Adipocyte (in vitro differentiated cells): ENCODE data around the gene DPEP3.
"Not testable (repeated sequence)": the region's sequence is repeated elsewhere in the genome, so short reads cannot be mapped to it uniquely, and the experiment has no call there.

Experiments used
- DNase-seq: peaks from one replicate; pipeline ENCODE4 v3.0.0-alpha.2; 2015; ENCODE audit warnings: low read depth
- H3K27me3 ChIP-seq: replicated peaks from 2 replicates; pipeline ENCODE4 v1.7.0; 2013; ENCODE audit warnings: mild to moderate bottlenecking, low read length, moderate library complexity; ENCODE audit not compliant: control insufficient read depth, insufficient read depth
- H3K36me3 ChIP-seq: 2 replicates; pipeline ENCODE4 v1.7.0; 2013; ENCODE audit warnings: low read length, mild to moderate bottlenecking, moderate library complexity; ENCODE audit not compliant: control insufficient read depth, insufficient read depth, severe bottlenecking
- H3K4me1 ChIP-seq: 2 replicates; pipeline ENCODE4 v1.7.0; 2013; ENCODE audit warnings: mild to moderate bottlenecking, low read length, moderate library complexity; ENCODE audit not compliant: control insufficient read depth, insufficient read depth
- H3K4me3 ChIP-seq: 2 replicates; pipeline ENCODE4 v1.7.0; 2013; ENCODE audit warnings: mild to moderate bottlenecking, low read length, moderate library complexity
- H3K9ac ChIP-seq: 2 replicates; pipeline ENCODE4 v1.7.0; 2013; ENCODE audit warnings: mild to moderate bottlenecking, low read length, moderate library complexity
- H3K9me3 ChIP-seq: 2 replicates; pipeline ENCODE4 v1.7.0; 2013; ENCODE audit warnings: mild to moderate bottlenecking, low read length, moderate library complexity; ENCODE audit not compliant: control insufficient read depth

DPEP3 gene

GRCh38 chr16:67942200-67942509 is 38.1 kb downstream of the DPEP3 start:
- peaks cover 29% of the 10 kb centered on the region for H3K4me1 ChIP-seq
- no peaks in the 10 kb centered on the region for H3K27me3 ChIP-seq
- H3K4me3 ChIP-seq = no peak overlapping the region
- peak; percentile 53 for DNase-seq
- no peak overlapping the region for H3K9ac ChIP-seq
- H3K36me3 ChIP-seq = peaks cover 67% of the 10 kb centered on the region
- H3K9me3 ChIP-seq = no peaks in the 10 kb centered on the region

GRCh38 chr16:67941469-67942199 is 38.7 kb downstream of the DPEP3 start:
- peaks cover 34% of the 10 kb centered on the region for H3K4me1 ChIP-seq
- H3K36me3 ChIP-seq = peaks cover 62% of the 10 kb centered on the region
- H3K4me3 ChIP-seq = no peak overlapping the region
- H3K9ac ChIP-seq = no peak overlapping the region
- H3K27me3 ChIP-seq = no peaks in the 10 kb centered on the region
- no peak for DNase-seq
- no peaks in the 10 kb centered on the region for H3K9me3 ChIP-seq

DNA sequence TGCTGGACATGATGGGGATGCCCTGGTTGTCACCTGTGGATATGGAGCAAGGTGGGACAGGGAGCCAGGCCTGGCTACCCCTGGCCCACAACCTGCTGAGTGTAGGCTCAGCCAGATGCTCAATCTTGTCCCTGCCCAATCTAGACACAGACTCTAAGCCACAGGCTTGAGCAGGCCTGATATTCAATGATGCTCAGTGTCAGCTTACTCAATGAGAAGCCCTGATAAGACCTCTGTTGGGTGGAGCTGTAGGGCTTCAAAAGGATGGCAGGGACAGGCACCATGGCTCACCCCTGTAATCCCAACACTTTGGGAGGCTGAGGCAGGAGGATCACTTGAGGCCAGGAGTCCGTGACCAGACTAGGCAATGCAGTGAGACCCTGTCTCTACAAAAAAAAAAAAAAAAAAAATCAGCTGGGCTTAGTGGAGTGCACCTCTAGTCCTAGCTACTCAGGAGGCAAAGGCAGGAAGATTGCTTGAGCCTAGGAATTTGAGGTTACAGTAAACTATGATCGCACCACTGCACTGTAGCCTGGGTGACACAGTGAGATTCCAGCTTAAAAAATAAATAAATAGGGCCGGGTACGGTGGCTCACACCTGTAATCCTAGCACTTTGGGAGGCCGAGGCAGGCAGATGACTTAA is 39.7 kb downstream of the DPEP3 start:
- Histone ChIP-seq H3K9me3 (no peaks in the 10 kb centered on the region), H3K27me3 (no peaks in the 10 kb centered on the region), H3K4me1 (peaks cover 32% of the 10 kb centered on the region), H3K9ac (no peak overlapping the region), H3K4me3 (no peak overlapping the region), H3K36me3 (peaks cover 51% of the 10 kb centered on the region)
- no peak for DNase-seq

- Histone ChIP-seq H3K4me3 (no peak overlapping the region), H3K9me3 (no peaks in the 10 kb centered on the region), H3K27me3 (no peaks in the 10 kb centered on the region), H3K9ac (no peak overlapping the region), H3K4me1 (peaks cover 32% of the 10 kb centered on the region), H3K36me3 (peaks cover 43% of the 10 kb centered on the region)
- no peak for DNase-seq
Observed at GRCh38 chr16:67939507-67940445, 40.5 kb downstream of the DPEP3 start.

GRCh38 chr16:67937713-67938112 is 42.6 kb downstream of the DPEP3 start:
- not testable (repeated sequence) for H3K9me3 ChIP-seq, DNase-seq, H3K27me3 ChIP-seq, H3K9ac ChIP-seq
- Histone ChIP-seq H3K36me3 (peaks cover 32% of the 10 kb centered on the region), H3K4me3 (peak overlapping the region; percentile 98), H3K4me1 (peaks cover 29% of the 10 kb centered on the region)

DNA sequence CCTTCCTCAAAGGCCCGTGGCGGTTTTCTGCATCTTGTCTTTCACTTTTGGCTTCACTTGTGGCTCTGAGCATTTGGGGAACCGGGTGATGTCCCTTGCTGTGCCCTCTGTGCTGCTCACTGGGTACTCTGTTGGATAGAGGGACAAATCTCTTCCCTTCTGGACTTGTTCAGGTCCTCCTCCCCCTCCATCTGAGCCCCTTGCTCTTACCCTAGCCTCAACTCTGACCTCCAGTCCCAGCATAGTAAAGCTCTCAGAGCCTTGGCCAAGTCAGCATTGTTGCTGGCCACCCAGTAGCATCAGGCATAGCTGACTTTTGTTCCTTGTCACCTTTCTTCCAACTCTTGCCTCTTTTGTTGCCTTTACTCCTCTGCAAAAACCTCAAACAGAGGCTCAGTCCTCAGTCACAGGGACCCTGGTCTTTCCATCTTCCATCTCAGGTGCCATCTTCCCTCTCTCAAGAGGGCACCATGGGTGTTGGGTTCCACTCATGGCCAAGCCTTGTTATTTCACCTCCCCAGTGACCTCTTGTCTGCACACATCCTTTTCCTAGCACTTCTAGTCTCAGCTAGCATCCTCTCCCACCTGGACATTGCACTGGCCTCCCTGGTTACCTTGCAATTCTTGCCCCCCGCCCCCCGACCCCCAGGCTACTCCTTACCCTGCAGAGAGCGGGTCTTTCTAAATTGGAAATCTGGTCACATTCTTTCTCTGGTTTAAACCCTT is 43.3 kb downstream of the DPEP3 start:
- peak overlapping the region; percentile 98 for H3K9ac ChIP-seq
- DNase-seq = peak; percentile 88
- H3K27me3 ChIP-seq = no peaks in the 10 kb centered on the region
- H3K4me1 ChIP-seq = peaks cover 29% of the 10 kb centered on the region
- H3K9me3 ChIP-seq = no peaks in the 10 kb centered on the region
- peak overlapping the region; percentile 98 for H3K4me3 ChIP-seq
- H3K36me3 ChIP-seq = peaks cover 26% of the 10 kb centered on the region

GRCh38 chr16:67936124-67936879 is 44.0 kb downstream of the DPEP3 start, which contains the start of gene PSMB10:
Gene PSMB10 (minus strand): TSS chr16:67936850. CDS start chr16:67936749, 101 bp downstream.
- Histone ChIP-seq H3K4me3 (peak within 1 kb of the TSS; percentile 98), H3K27me3 (no peaks in the 10 kb centered on the region), H3K9ac (peak within 1 kb of the TSS; percentile 98), H3K4me1 (peaks cover 29% of the 10 kb centered on the region), H3K36me3 (peaks cover 18% of the 10 kb centered on the region), H3K9me3 (no peaks in the 10 kb centered on the region)
- DNase-seq = peak; percentile 65

DNA sequence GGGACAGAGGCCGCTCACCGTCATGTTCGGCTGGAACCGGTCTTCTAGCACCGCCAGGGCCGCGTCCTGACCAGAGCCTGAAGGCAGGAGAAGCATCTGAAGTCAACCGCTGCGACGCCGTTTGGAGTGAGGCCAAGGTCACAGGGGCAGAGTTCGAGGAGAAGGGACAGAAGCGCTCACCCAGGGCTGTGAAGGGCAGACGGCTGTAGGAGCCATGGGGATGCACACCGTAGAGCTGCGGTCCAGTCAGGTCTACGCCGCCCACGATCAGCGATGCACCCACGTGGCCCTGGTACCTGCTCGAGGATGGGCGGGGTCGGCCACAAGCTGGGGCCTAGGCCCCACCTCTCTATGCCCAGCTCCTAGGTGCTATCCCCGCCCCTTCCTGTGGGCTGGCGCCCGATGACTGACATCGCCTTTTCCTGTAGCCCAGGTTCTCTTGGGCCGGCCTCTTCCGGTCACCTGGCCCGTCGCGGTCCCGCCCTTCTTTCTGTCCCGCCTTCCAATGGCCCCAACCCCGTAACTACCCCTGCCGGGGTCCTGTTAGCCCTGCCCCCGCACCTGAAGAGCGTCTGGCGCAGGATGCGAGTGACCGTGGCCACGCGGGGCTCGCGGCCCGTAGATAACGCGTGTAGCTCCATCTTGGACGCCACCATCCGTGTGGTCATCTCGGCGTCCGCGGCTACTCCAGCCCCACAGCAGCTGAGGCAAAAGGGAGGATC is 44.7 kb downstream of the DPEP3 start:
- peak overlapping the region; percentile 98 for H3K9ac ChIP-seq
- peak; percentile 92 for DNase-seq

GRCh38 chr16:67935101-67935401 is 45.2 kb downstream of the DPEP3 start:
- no peaks in the 10 kb centered on the region for H3K9me3 ChIP-seq
- peak overlapping the region; percentile 98 for H3K4me3 ChIP-seq
- H3K4me1 ChIP-seq = peaks cover 29% of the 10 kb centered on the region
- peak overlapping the region; percentile 98 for H3K9ac ChIP-seq
- H3K36me3 ChIP-seq = peaks cover 10% of the 10 kb centered on the region
- peak; percentile 26 for DNase-seq
- H3K27me3 ChIP-seq = no peaks in the 10 kb centered on the region

More for the DNA sequence above, 44.7 kb downstream of the DPEP3 start:
- Histone ChIP-seq H3K9me3 (no peaks in the 10 kb centered on the region), H3K4me1 (peaks cover 29% of the 10 kb centered on the region), H3K27me3 (no peaks in the 10 kb centered on the region), H3K4me3 (peak overlapping the region; percentile 98), H3K36me3 (peaks cover 11% of the 10 kb centered on the region)
